ENCODE data around the gene ZWILCH. TPM values are rescaled to one million over a fixed set of nuclear protein-coding genes. Genes with fewer than 3 reads are reported as not detected.

The ZWILCH gene
- total and polyA plus RNA-seq, 4 donors, result 2.3 to 6.6 (median 4.8) TPM

- intact Hi-C loops (cut with DNase I), result no loop called here
- Histone ChIP-seq H3K27me3 (ENCODE audit: control insufficient read depth in 1 of 2, insufficient read depth in 2 of 2, low read length in 1 of 2) (no peaks in the 10 kb centered on the region), H3K27ac (ENCODE audit: low read depth in 1 of 2, low read length in 2 of 2) (no peak overlapping the region), H3K4me3 (ENCODE audit: low read length in 2 of 2) (no peak overlapping the region), H3K4me1 (ENCODE audit: control insufficient read depth in 1 of 2, insufficient read depth in 2 of 2, low read length in 2 of 2) (no peaks in the 10 kb centered on the region), H3K36me3 (ENCODE audit: control insufficient read depth in 1 of 2, insufficient read depth in 2 of 2, low read length in 1 of 2) (no peaks in the 10 kb centered on the region), H3K9me3 (ENCODE audit: control insufficient read depth, low read length) (no peaks in the 10 kb centered on the region)
- ATAC-seq (ENCODE audit: low FRiP score) (no peak), DNase-seq (no peak)
- 83 to 91% methylated on average over 2 of the region's 2 CpGs for whole genome bisulfite sequencing, 2 donors
Measured at GRCh38 chr15:66574596-66574950, 69.4 kb downstream of the ZWILCH start.

DNA sequence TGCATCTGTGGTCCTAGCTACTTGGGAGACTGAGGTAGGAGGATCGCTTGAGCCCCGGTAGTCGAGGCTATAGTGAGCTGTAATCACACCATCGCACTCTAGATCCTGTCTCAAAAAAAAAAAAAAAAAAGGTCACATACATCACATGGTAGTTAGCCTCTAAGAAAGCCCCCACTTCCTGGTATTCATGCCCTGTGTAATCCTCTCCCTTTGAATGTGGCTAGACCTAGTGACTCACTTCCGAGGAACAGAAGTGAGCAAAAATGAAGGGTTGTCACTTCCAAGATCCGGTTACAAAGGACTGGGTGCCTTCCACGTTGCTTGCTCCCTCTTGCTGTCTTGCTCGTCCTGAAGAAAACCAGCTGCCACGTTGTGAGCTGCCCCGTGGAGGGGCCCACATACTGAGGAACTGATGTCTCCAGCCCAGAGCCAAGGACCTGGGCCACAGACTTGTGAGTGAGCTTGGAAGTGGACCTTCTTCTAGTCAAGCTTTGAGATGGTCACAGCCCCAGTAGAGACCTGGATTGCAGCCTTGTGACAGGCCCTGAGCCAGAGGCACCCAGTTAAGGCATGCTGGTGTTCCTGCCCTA is 73.3 kb downstream of the ZWILCH start:
- H3K9me3 ChIP-seq (ENCODE audit: control insufficient read depth, low read length), result no peaks in the 10 kb centered on the region
- 72 to 80% methylated on average over 10 of the region's 10 CpGs for WGBS, 2 donors
- intact Hi-C loops (cut with DNase I), result no loop called here
- DNase-seq (peak in 1 of 2 donors; percentile 24), ATAC-seq (ENCODE audit: low FRiP score) (no peak)
- H3K4me1 ChIP-seq (ENCODE audit: control insufficient read depth in 1 of 2, insufficient read depth in 2 of 2, low read length in 2 of 2), result no peaks in the 10 kb centered on the region
- no peak overlapping the region for H3K27ac ChIP-seq (ENCODE audit: low read depth in 1 of 2, low read length in 2 of 2)
- no peaks in the 10 kb centered on the region for H3K27me3 ChIP-seq (ENCODE audit: control insufficient read depth in 1 of 2, insufficient read depth in 2 of 2, low read length in 1 of 2)
- no peak overlapping the region for H3K4me3 ChIP-seq (ENCODE audit: low read length in 2 of 2)
- no peaks in the 10 kb centered on the region for H3K36me3 ChIP-seq (ENCODE audit: control insufficient read depth in 1 of 2, insufficient read depth in 2 of 2, low read length in 1 of 2)

DNA sequence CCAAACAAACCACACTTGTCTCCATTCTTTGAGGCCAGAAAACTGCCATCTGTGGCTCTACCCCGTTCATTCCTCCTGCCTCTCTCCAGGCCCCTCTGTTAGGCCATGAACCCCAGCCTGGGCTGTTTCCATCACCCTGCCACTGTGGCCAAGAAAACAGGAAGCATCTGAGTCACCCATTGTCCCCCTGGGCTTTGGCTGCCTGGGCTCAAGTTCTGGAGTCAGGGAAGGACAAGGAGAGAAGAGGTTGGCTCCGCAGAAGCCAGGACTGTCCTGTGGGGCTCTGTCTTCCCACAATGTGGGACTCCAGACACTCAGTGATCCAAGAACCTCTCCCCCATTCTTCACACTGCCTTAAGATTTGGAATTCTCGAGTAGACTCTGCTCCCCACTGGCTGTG is 75.5 kb downstream of the ZWILCH start:
- peak in 1 of 2 donors; percentile 67 for DNase-seq
- Histone ChIP-seq H3K9me3 (ENCODE audit: control insufficient read depth, low read length) (no peaks in the 10 kb centered on the region), H3K36me3 (ENCODE audit: control insufficient read depth in 1 of 2, insufficient read depth in 2 of 2, low read length in 1 of 2) (no peaks in the 10 kb centered on the region), H3K27me3 (ENCODE audit: control insufficient read depth in 1 of 2, insufficient read depth in 2 of 2, low read length in 1 of 2) (no peaks in the 10 kb centered on the region), H3K4me3 (ENCODE audit: low read length in 2 of 2) (no peak overlapping the region), H3K4me1 (ENCODE audit: control insufficient read depth in 1 of 2, insufficient read depth in 2 of 2, low read length in 2 of 2) (no peaks in the 10 kb centered on the region), H3K27ac (ENCODE audit: low read depth in 1 of 2, low read length in 2 of 2) (no peak overlapping the region)
- 44 to 51% methylated on average over 3 of the region's 3 CpGs for WGBS, 2 donors
- ATAC-seq (ENCODE audit: low FRiP score), result peak; percentile 77
- intact Hi-C loops (cut with DNase I), result no loop called here

DNA sequence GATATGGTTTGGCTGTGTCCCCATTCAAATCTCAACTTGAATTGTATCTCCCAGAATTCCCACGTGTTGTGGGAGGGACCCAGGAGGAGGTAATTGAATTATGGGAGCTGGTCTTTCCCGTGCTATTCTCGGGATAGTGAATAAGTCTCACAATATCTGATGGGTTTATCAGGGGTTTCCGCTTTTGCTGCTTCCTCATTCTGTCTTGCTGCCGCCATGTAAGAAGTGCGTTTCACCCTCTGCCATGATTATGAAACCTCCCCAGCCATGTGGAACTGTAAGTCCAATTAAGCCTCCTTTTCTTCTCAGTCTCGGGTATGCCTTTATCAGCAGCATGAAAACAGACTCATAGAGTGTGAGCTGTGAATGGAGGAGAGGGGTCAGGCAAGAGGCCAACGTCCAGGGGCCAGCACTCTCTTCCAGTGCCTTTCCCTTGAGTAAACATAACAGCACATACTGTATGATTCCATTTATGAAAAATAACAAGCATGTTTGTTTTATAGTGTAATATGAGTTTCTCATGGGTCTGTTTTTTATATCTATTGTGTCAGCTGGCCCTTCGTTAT is 76.9 kb downstream of the ZWILCH start:
- Histone ChIP-seq H3K9me3 (ENCODE audit: control insufficient read depth, low read length) (no peaks in the 10 kb centered on the region), H3K4me1 (ENCODE audit: control insufficient read depth in 1 of 2, insufficient read depth in 2 of 2, low read length in 2 of 2) (no peaks in the 10 kb centered on the region), H3K27ac (ENCODE audit: low read depth in 1 of 2, low read length in 2 of 2) (no peak overlapping the region), H3K36me3 (ENCODE audit: control insufficient read depth in 1 of 2, insufficient read depth in 2 of 2, low read length in 1 of 2) (no peaks in the 10 kb centered on the region), H3K27me3 (ENCODE audit: control insufficient read depth in 1 of 2, insufficient read depth in 2 of 2, low read length in 1 of 2) (no peaks in the 10 kb centered on the region), H3K4me3 (ENCODE audit: low read length in 2 of 2) (no peak overlapping the region)
- intact Hi-C loops (cut with DNase I), result no loop called here
- WGBS, 2 donors, result 70 to 72% methylated on average over 9 of the region's 9 CpGs
- DNase-seq (no peak), ATAC-seq (ENCODE audit: low FRiP score) (no peak)

DNA sequence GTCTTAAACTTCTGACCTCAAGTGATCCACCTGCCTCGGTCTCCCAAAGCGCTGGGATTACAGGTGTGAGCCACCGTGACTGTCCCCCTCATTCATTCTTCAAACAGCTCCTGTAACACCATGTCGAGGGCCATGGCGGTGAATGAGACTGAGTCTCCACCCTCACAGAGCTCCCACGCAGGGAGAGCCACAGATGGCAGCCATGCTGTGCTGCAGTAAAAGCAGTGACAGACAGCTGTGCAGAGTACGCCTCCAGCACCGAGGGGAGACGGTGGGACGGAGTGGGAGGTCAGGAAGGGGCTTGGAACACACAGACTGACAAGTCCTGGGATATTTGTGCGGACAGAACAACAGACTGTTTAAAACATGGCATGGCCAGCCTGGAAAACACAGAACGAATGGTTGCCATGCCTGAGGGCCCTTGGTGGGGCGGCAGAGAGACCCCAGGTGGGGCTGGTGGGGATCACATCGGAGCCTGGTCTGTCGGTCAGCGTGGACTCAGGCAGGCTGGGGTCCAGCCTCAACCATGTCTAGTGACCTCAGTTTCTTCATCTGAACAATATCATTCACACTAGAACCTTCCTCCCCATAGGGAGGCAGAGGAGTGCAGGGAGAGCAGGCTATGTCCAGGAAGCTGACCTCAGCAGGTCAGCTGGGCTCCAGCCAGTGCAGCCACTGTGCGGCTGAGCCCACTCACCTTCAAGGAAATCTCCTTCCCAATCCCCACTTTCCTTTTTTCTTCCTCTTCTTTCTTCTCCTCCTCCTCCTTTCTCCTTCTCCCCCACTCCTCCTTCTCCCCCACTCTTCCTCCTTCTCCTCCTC is 81.2 kb downstream of the ZWILCH start:
- H3K27me3 ChIP-seq (ENCODE audit: control insufficient read depth in 1 of 2, insufficient read depth in 2 of 2, low read length in 1 of 2), result no peaks in the 10 kb centered on the region
- H3K9me3 ChIP-seq (ENCODE audit: control insufficient read depth, low read length), result no peaks in the 10 kb centered on the region
- 53 to 61% methylated on average over 17 of the region's 17 CpGs for WGBS, 2 donors
- no peak overlapping the region for H3K27ac ChIP-seq (ENCODE audit: low read depth in 1 of 2, low read length in 2 of 2)
- H3K4me1 ChIP-seq (ENCODE audit: control insufficient read depth in 1 of 2, insufficient read depth in 2 of 2, low read length in 2 of 2), result peaks cover 0 to 2% of the 10 kb centered on the region in 2 donors
- no peaks in the 10 kb centered on the region for H3K36me3 ChIP-seq (ENCODE audit: control insufficient read depth in 1 of 2, insufficient read depth in 2 of 2, low read length in 1 of 2)
- DNase-seq (no peak), ATAC-seq (ENCODE audit: low FRiP score) (no peak)
- no peak overlapping the region for H3K4me3 ChIP-seq (ENCODE audit: low read length in 2 of 2)
- intact Hi-C loops (cut with DNase I), result no loop called here

GRCh38 chr15:66587020-66587419 is 81.9 kb downstream of the ZWILCH start:
- no peaks in the 10 kb centered on the region for H3K27me3 ChIP-seq (ENCODE audit: control insufficient read depth in 1 of 2, insufficient read depth in 2 of 2, low read length in 1 of 2)
- no peak for ATAC-seq (ENCODE audit: low FRiP score)
- no peaks in the 10 kb centered on the region for H3K9me3 ChIP-seq (ENCODE audit: control insufficient read depth, low read length)
- H3K36me3 ChIP-seq (ENCODE audit: control insufficient read depth in 1 of 2, insufficient read depth in 2 of 2, low read length in 1 of 2), result no peaks in the 10 kb centered on the region
- no peak for DNase-seq
- no peak overlapping the region for H3K27ac ChIP-seq (ENCODE audit: low read depth in 1 of 2, low read length in 2 of 2)
- H3K4me3 ChIP-seq (ENCODE audit: low read length in 2 of 2), result no peak overlapping the region
- intact Hi-C loops (cut with DNase I), result no loop called here
- peaks cover 0 to 2% of the 10 kb centered on the region in 2 donors for H3K4me1 ChIP-seq (ENCODE audit: control insufficient read depth in 1 of 2, insufficient read depth in 2 of 2, low read length in 2 of 2)

DNA sequence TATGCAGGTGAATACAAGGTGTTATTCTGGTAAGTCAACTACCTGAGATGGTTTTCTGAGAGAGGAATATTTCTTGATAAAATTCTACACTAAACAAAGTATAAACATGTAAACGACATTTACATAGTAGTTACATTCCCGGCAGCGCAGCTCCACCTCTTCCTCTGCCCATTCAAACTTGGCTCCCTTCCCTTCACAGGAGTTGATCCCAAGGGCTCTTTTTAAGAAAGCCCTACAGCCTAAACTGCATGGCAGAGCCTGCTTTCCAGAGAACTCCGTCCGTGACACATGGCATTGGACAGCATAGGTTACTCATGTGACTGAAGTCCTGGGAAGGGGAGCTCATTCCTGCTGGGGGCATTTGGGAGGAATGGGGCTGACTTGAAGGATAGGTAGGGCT is 82.6 kb downstream of the ZWILCH start:
- Histone ChIP-seq H3K36me3 (ENCODE audit: control insufficient read depth in 1 of 2, insufficient read depth in 2 of 2, low read length in 1 of 2) (no peaks in the 10 kb centered on the region), H3K4me3 (ENCODE audit: low read length in 2 of 2) (no peak overlapping the region), H3K27ac (ENCODE audit: low read depth in 1 of 2, low read length in 2 of 2) (no peak overlapping the region), H3K9me3 (ENCODE audit: control insufficient read depth, low read length) (no peaks in the 10 kb centered on the region), H3K27me3 (ENCODE audit: control insufficient read depth in 1 of 2, insufficient read depth in 2 of 2, low read length in 1 of 2) (no peaks in the 10 kb centered on the region), H3K4me1 (ENCODE audit: control insufficient read depth in 1 of 2, insufficient read depth in 2 of 2, low read length in 2 of 2) (peaks cover 0 to 2% of the 10 kb centered on the region in 2 donors)
- ATAC-seq (ENCODE audit: low FRiP score) (no peak), DNase-seq (no peak)
- 6 to 11% methylated on average over 5 of the region's 5 CpGs for WGBS, 2 donors
- intact Hi-C loops (cut with DNase I), result no loop called here

- Histone ChIP-seq H3K9me3 (ENCODE audit: control insufficient read depth, low read length) (no peaks in the 10 kb centered on the region), H3K4me1 (ENCODE audit: control insufficient read depth in 1 of 2, insufficient read depth in 2 of 2, low read length in 2 of 2) (peaks cover 0 to 2% of the 10 kb centered on the region in 2 donors), H3K36me3 (ENCODE audit: control insufficient read depth in 1 of 2, insufficient read depth in 2 of 2, low read length in 1 of 2) (no peaks in the 10 kb centered on the region), H3K27ac (ENCODE audit: low read depth in 1 of 2, low read length in 2 of 2) (no peak overlapping the region), H3K27me3 (ENCODE audit: control insufficient read depth in 1 of 2, insufficient read depth in 2 of 2, low read length in 1 of 2) (no peaks in the 10 kb centered on the region), H3K4me3 (ENCODE audit: low read length in 2 of 2) (no peak overlapping the region)
- intact Hi-C loops (cut with DNase I), result no loop called here
- ATAC-seq (ENCODE audit: low FRiP score) (no peak), DNase-seq (no peak)
- 67 to 71% methylated on average over 5 of the region's 5 CpGs for WGBS, 2 donors
Measured at GRCh38 chr15:66588537-66588936, 83.4 kb downstream of the ZWILCH start.

- intact Hi-C loops (cut with DNase I), result no loop called here
- Histone ChIP-seq H3K27me3 (ENCODE audit: control insufficient read depth in 1 of 2, insufficient read depth in 2 of 2, low read length in 1 of 2) (no peaks in the 10 kb centered on the region), H3K36me3 (ENCODE audit: control insufficient read depth in 1 of 2, insufficient read depth in 2 of 2, low read length in 1 of 2) (no peaks in the 10 kb centered on the region), H3K27ac (ENCODE audit: low read depth in 1 of 2, low read length in 2 of 2) (no peak overlapping the region), H3K4me1 (ENCODE audit: control insufficient read depth in 1 of 2, insufficient read depth in 2 of 2, low read length in 2 of 2) (peaks cover 0 to 2% of the 10 kb centered on the region in 2 donors), H3K9me3 (ENCODE audit: control insufficient read depth, low read length) (no peaks in the 10 kb centered on the region), H3K4me3 (ENCODE audit: low read length in 2 of 2) (no peak overlapping the region)
- ATAC-seq (ENCODE audit: low FRiP score), result no peak
- WGBS, 2 donors, result 68 to 81% methylated on average over 8 of the region's 8 CpGs
- DNase-seq, result no peak
Measured at GRCh38 chr15:66588971-66589370, 83.8 kb downstream of the ZWILCH start.

All from aorta (tissue), 5 donors.